ENCODE measurements around the gene KIF14. TPM values are rescaled to one million over a fixed set of nuclear protein-coding genes. Genes with fewer than 3 reads are reported as not detected.

Gene KIF14
- total and polyA plus RNA-seq, 2 of the 4 experiments (the other 2 are of a cell fraction): 2.3 to 4.7 TPM

DNA sequence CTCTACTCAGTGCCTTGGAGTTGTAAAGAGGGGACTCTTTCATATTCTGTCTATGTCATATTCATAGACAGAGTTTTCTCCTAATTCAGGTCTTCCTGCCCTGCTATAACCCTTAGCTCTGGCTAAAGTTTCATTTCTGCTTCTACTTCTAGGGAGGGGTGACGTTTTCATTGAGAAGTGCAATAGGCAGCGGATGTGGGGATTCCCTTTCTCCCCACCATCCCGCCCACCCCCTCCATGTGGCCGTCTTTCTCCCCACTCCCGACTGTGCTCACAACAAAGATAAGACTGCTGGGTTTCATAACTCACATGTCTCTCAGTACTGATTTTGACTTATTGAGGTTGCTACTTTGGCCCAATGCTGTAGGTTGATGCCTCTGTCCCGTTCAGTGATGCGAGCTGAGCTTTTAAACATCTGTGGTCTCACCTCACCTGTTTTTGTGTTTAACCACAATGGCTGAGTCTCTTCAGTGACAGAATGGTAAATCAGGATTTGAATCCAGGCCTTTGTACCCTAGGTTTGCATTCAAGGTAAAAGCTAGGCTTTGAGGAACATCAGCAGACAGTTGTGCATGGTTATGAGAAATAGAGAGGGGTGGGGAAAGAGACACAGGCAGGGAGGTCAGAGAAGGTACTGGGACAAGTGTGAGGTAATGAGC is 7.8 kb upstream of the KIF14 start:
- TF ChIP-seq POLR2A (IDR thresholded peaks at IDR 0.05; ENCODE audit: low read depth, low read length): no peak
- no peak for TF ChIP-seq CEBPB (IDR thresholded peaks at IDR 0.05; ENCODE audit: low read depth, low read length)
- TF ChIP-seq RFX5 (IDR thresholded peaks at IDR 0.05; ENCODE audit: low read depth, low read length): no peak
- TF ChIP-seq, protein P1, sequence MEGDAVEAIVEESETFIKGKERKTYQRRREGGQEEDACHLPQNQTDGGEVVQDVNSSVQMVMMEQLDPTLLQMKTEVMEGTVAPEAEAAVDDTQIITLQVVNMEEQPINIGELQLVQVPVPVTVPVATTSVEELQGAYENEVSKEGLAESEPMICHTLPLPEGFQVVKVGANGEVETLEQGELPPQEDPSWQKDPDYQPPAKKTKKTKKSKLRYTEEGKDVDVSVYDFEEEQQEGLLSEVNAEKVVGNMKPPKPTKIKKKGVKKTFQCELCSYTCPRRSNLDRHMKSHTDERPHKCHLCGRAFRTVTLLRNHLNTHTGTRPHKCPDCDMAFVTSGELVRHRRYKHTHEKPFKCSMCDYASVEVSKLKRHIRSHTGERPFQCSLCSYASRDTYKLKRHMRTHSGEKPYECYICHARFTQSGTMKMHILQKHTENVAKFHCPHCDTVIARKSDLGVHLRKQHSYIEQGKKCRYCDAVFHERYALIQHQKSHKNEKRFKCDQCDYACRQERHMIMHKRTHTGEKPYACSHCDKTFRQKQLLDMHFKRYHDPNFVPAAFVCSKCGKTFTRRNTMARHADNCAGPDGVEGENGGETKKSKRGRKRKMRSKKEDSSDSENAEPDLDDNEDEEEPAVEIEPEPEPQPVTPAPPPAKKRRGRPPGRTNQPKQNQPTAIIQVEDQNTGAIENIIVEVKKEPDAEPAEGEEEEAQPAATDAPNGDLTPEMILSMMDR (conservative IDR thresholded peaks at IDR 0.05; ENCODE audit: low read depth, low read length): no peak
- TF ChIP-seq, protein P2, sequence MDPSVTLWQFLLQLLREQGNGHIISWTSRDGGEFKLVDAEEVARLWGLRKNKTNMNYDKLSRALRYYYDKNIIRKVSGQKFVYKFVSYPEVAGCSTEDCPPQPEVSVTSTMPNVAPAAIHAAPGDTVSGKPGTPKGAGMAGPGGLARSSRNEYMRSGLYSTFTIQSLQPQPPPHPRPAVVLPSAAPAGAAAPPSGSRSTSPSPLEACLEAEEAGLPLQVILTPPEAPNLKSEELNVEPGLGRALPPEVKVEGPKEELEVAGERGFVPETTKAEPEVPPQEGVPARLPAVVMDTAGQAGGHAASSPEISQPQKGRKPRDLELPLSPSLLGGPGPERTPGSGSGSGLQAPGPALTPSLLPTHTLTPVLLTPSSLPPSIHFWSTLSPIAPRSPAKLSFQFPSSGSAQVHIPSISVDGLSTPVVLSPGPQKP (IDR thresholded peaks at IDR 0.05; ENCODE audit: borderline replicate concordance, low read depth, low read length): no peak
- TF ChIP-seq SMC3 (IDR thresholded peaks at IDR 0.05; ENCODE audit: low read depth, low read length): no peak
- no peak for TF ChIP-seq CHD1 (IDR thresholded peaks at IDR 0.05; ENCODE audit: low read depth, low read length)
- no peak for TF ChIP-seq BHLHE40 (IDR thresholded peaks at IDR 0.05; ENCODE audit: low read depth, low read length)
- no peak for TF ChIP-seq RAD21 (IDR thresholded peaks at IDR 0.05; ENCODE audit: low read length)
- TF ChIP-seq, protein P3, sequence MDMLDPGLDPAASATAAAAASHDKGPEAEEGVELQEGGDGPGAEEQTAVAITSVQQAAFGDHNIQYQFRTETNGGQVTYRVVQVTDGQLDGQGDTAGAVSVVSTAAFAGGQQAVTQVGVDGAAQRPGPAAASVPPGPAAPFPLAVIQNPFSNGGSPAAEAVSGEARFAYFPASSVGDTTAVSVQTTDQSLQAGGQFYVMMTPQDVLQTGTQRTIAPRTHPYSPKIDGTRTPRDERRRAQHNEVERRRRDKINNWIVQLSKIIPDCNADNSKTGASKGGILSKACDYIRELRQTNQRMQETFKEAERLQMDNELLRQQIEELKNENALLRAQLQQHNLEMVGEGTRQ (IDR thresholded peaks at IDR 0.05; ENCODE audit: low read depth, low read length): no peak
- TF ChIP-seq MXI1 (IDR thresholded peaks at IDR 0.05; ENCODE audit: borderline replicate concordance, low read depth, low read length): no peak
- no peak for TF ChIP-seq MAZ (IDR thresholded peaks at IDR 0.05; ENCODE audit: borderline replicate concordance, low read depth, low read length)
- TF ChIP-seq NFE2L2 (IDR thresholded peaks at IDR 0.05; ENCODE audit: low read depth, low read length): no peak
- TF ChIP-seq RCOR1 (IDR thresholded peaks at IDR 0.05; ENCODE audit: insufficient replicate concordance, low read length): no peak
- TF ChIP-seq MAFK (IDR thresholded peaks at IDR 0.05; ENCODE audit: low read depth, low read length): no peak
- Histone ChIP-seq H2AFZ (replicated peaks; ENCODE audit: low read length, poor library complexity) (no peak overlapping the region), H3K18ac (ENCODE audit: low read depth, low read length) (no peak overlapping the region), H2BK20ac (ENCODE audit: low read depth, low read length) (no peak overlapping the region), H2BK5ac (ENCODE audit: low read depth, low read length, poor library complexity, severe bottlenecking) (no peak overlapping the region), H3K27me3 (ENCODE audit: control insufficient read depth, insufficient read depth, low read length) (no peaks in the 10 kb centered on the region; the same call in 1 of the 2 replicates), H4K5ac (ENCODE audit: low read depth, low read length) (no peak overlapping the region), H3K4ac (ENCODE audit: low read depth, low read length) (no peak overlapping the region), H3K36me3 (ENCODE audit: control insufficient read depth, insufficient read depth, low read length) (no peaks in the 10 kb centered on the region), H3K14ac (replicated peaks; ENCODE audit: low read depth, low read length) (no peak overlapping the region), H2AK9ac (replicated peaks; ENCODE audit: low read depth, low read length, poor library complexity) (no peak overlapping the region), H4K8ac (ENCODE audit: low read depth in 2 of 2, low read length in 2 of 2) (no peak overlapping the region), H3K4me3 (ENCODE audit: insufficient read depth, low read depth, low read length) (no peak overlapping the region), H3K4me1 (ENCODE audit: control insufficient read depth, insufficient read depth, low read length) (no peaks in the 10 kb centered on the region; the same call in 1 of the 2 replicates), H4K20me1 (ENCODE audit: insufficient read depth, low read length) (no peaks in the 10 kb centered on the region), H2BK120ac (ENCODE audit: low read depth, low read length) (no peak overlapping the region), H3K9me1 (ENCODE audit: insufficient read depth, low read length) (no peaks in the 10 kb centered on the region), H3K56ac (ENCODE audit: extremely low read depth, insufficient read depth, low read length) (no peak overlapping the region), H2AK5ac (ENCODE audit: low read depth, low read length) (no peak overlapping the region), H3K79me1 (ENCODE audit: low read depth in 1 of 2, low read length in 2 of 2) (no peaks in the 10 kb centered on the region), H3K9me3 (ENCODE audit: control insufficient read depth, insufficient read depth, low read length) (no peaks in the 10 kb centered on the region), H3K23ac (ENCODE audit: low read depth, low read length) (no peak overlapping the region), H4K91ac (ENCODE audit: insufficient read depth, low read depth, low read length) (no peak overlapping the region), H3K4me2 (ENCODE audit: low read depth, low read length) (no peak overlapping the region), H3K27ac (ENCODE audit: insufficient read depth, low read length) (no peak overlapping the region), H2BK15ac (ENCODE audit: low read depth, low read length) (no peak overlapping the region), H3K9ac (ENCODE audit: low read depth, low read length) (no peak overlapping the region)
- ChIA-PET POLR2A (ENCODE audit: unreplicated experiment) (no interaction called here), CTCF (interaction anchor here (0.6 kb wide), 1 partner anchor 9 kb away, joined by 4 read pairs; no protein-coding TSS in a partner anchor)
- DNase-seq (no peak), ATAC-seq (ENCODE audit: low read depth) (no peak)
- intact Hi-C loops (cut with micrococcal nuclease) (loop anchor here (10.0 kb wide), 1 partner anchor 346 kb away; no protein-coding TSS in a partner anchor), in situ Hi-C loops (cut with MboI; ENCODE audit: low sequenced_read_pairs) (loop anchor here (5.0 to 10.0 kb wide), 2 partner anchors 174 to 416 kb away; no protein-coding TSS in a partner anchor), dilution Hi-C loops (cut with HindIII; ENCODE audit: low sequenced_read_pairs, unreplicated experiment) (no loop called here)
- WGBS, 2 experiments (ENCODE audit: extremely low coverage in 2 of 2, insufficient read length in 1 of 2): 60% methylated on average over 2 of the region's 7 CpGs; no CpG with 5 or more reads in 1 of the 2 experiments
- no TSS peak for BruUV-seq (replicated peaks)

All from IMR-90 (cell line).